GM21528 (cell line): Measurements from ENCODE around the gene C11orf71.

ENCODE experiments used
- ATAC-seq: cut with Tn5 transposase; IDR thresholded peaks from one replicate; pipeline ENCODE4 v1.9.1; 2021; ENCODE audit warnings: mild to moderate bottlenecking, moderate library complexity; ENCODE audit not compliant: unreplicated experiment, low FRiP score

Gene C11orf71

DNA sequence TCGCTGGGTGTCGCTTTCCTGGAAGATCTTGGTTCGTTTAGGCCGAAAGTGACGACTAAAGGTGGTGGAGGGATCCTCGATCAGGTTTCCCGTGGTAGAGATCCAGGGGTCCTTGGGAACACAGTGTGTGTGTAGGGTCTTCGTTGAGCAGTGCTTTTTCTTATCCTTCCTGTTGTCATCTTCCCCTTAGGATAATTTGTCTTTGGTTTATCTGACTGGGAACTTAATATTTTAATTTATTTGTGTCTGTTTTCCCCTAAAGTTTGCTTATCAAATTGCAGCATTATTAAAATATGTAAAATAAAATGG is 558 bp upstream of the C11orf71 start:
- ATAC-seq = no peak

DNA sequence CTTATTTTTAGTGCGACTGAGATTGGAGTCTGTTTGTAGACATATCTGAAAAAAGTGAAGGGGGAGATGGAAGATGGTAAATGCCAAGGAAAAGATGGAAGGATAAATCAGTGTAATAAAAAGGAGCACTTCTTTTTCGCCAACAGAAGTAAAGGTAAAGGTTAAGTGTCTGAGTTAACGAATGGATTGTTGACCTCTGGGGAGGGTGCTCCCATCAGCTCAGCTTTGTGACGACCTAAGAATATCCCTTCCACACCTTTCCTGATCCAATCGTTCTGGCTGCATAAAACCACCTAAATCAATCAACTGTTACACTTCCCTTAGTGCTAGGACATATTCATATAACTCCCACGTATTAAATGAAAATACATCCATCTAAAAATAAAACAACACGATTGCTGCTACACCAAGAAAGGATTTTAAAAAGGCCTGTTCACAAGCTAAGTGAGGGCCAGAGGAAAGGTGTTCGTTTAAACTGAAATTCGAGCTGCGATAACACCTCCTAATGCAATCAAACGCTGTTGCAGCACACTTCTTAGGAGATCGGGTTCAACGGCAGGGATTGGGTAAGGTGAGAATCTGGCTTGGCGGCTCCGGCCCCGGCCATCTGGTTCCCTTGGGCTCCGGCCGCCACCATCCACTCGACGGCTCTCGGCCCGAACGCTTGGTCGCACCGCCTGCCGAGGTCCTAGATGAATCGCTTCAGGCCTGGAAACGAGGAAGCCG is 658 bp downstream of the C11orf71 start:
- peak; percentile 44 for ATAC-seq

DNA sequence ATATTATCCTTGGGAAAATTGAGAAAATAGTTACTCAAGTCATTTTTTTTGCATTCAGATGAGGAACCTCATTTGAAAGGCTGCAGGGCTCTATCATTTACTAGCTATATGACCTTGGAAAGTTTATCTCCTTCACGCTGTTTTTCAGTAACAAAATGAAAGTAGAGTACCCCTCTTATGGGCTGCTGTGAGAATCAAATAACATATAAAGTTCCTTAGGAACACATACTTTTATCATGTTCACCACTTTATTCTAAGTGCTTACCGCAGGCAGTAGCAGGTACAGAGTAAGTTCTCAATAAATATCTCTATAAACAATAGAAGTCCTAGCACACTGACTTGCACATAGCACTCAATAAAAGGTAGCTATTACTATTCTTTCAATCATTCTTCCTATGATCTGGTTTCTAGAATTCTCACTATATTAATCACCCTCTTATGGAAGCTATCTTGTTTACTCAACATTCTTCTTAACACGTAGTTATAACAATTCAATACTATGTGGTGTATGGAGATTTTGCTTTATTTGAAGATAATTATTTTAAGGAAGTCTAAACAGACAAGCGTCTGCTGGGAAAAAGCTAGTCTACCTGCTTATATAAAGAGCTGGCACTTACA is 1.9 kb downstream of the C11orf71 start:
- ATAC-seq = no peak

DNA sequence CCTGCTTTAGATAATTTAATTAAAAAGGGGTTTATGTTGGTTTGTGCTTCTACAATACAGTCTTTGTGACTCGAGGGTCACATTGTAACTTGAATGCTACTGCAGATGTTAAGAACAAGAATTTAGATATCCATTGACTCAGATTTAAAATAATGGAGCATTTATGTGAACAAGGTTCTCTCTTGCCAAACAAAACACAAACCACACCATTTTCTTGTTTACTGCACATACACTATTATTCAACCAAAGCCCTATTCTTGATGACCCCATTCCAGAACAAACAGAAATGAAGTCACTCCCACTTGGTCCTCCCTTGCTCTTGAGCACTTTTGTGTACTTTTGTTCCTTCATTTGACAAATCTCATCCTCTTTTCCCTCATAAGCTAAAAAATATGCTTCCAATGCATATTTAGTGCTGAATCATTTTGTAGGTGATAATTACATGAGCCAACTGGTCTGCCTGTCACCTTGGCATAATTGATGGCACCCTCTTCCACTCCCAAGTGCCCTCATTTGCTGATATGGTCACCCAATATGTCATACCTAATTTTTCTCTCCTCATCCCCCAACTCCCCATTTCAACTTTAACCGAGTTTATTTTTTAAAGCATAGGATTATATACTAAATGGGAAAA is 2.8 kb downstream of the C11orf71 start:
- no peak for ATAC-seq

DNA sequence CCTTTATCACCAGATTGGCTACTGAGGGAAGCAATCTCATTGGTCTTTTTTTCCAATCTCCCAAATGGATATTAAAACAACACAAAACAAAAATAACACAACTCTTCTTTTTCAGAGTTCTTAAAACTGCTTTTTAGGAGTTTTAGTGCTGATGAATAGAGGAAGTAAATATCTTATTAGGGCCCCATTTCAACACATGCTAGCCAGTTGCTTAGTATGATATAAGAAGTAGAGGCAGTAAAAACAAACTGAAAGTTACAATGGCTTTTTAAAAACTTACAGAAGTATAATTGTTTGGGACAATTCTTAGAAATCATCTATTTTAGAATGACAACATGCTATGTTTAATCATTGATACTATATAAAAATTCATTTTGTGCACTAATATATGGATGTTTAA is 3.4 kb downstream of the C11orf71 start:
- ATAC-seq = no peak

DNA sequence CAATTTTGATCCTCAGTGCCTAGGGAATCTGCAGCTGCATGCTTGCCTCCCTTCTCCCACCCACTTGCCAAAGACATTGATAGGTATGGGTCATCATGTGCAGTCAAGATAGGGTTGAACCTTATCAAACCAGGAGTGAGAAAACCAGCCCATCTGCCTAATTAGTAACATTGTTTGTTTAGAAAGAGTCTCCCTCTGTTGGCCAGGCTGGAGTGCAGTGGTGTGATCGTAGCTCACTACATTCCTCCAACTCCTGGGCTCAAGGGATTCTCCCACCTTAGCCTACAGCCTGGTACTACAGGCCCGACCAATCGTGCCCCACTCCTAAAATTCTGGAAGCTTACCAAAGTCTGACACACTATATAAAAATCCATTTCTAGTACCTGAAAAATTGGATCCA is 4.6 kb downstream of the C11orf71 start:
- no peak for ATAC-seq

DNA sequence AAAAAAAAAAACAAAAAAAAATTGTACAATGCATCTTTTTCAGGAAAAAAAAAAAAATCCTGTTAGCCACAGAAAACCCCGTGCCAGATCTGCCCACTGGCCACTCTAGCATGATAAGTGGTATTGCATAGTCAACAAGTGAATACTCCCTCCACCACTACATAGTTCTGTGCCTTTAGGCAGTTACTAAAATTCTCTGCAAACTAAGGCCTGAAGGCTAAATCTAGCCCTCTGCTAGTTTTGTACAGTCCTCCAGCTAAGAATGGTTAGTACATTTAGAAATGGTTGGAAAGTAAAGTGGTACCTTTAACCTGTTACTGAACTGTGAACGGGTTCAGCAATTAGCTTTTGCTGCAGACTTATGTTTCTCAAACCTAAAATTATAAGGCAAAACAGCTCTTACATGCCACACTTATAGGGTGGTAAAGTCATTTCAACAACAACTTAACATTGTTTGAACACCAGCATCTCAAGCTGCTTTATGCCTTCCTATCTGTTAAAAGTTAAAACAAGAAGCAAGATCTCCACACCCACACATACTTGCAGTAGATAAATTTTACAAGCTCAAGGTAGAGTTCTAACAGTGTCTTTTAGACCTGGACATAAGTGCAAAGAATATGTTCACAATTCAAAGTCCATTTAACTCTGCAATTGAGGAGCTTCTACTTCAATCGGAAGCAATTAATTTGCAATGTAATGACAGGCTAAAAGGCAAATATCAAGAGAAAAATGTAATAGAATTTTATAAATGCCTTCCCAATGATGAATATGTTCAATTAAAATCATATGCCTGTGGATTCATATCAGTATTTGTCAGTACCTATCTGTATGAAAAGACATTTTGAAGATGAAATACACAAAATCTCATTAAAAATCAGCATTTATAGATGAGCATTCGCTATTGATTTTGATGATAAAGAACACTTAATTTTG is 7.3 kb downstream of the C11orf71 start:
- no peak for ATAC-seq

DNA sequence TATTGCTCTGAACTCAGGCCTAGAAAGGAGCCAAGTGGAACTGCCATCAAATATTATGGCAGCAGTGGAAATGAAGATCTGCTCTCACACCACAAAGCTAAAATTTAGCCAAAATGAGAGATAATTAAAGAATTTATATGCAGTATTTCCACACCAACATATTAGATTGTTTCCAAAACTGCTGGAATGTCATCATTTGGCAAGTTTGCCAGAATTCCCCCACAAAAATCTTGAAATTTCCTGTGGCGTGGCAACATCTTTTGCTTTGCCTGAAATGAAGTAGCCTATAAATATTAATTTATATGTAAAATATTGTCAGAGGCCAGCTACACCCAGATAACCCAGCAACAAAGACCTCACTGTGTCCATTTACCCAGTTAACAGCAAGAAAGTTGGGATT is 13.8 kb downstream of the C11orf71 start:
- no peak for ATAC-seq

DNA sequence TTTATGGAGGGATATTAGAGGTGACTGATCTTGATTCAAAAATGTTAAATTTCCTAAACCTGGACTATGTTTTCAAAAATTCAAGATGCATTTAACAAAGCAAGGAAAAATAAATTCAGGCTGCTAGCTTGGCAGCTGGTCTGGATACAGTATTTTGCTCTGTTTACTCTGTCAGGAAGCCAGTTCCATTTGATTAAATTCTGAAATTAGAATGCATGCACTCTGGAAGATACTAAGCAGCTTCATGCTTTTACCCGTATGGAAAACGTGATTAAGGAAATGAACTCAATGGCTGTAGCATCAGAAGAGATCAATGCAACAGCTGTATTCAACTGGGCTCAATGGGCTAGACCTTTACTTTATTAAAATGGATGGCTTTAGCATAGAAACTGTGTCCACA is 14.2 kb downstream of the C11orf71 start:
- no peak for ATAC-seq

DNA sequence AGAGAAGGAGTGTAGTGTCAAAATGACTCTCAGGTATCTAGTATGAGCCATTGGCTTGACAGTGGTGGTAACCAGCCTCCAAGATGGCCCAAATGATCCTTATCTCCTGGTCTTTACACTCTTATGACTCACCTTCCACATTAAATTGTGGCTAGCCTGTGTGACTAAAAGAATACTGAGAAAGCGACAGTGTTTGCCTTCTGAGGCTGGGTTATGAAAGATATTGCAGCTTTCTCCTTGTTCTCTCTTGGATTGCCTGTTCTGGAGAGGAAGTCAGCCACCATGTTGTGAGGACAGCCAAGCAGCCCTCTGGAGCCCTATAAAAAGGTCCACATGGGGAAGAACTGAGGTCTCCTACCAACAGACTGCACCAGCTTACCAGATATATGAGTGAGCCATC is 15.8 kb downstream of the C11orf71 start:
- ATAC-seq = no peak

DNA sequence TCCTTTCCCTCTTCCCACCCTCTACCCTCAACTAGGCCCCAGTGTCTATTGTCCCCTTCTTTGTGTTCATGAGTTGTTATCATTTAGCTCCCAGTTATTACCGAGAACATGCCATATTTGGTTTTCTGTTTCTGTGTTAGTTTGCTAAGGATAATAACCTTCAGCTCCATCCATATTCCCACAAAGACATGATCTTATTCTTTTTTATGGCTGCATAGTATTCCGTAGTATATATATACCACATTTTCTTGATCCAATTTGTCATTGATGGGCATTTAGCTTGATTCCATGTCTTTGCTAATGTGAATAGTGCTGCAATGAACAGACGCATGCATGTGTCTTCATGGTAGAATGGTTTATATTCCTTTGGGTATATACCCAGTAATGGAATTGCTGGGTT is 17.8 kb downstream of the C11orf71 start:
- no peak for ATAC-seq

DNA sequence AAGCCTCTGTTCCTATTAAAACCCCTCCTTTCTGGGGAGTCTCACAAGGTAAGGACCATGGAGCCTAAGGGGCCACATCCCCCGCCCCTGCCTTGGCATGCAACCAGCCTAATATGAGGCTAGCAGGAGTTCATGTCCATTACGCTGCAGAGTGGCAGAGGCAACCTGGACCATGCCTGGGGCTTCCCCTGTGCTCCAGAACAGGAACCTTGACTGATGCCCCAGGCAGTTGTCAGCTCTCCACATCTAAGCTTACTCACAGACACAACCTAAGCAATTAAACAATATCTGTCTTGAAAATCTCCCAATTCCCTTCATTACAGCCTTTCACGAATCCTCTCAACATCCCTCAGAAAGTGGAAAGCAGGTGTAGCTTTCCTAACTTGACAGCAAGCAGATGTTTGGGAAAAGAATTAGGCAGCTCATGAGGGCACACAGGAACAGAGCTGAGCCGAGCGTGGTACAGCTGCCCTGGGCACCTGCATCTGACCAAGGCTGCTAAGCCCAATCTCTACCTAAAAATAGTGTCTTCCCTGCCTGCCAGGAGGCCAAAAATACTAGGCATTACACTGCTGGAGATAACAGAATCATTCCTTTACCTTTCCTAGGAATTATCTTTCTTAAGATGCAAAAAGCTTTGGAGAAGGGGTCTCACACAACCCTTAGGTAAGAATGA is 20.8 kb downstream of the C11orf71 start:
- no peak for ATAC-seq

DNA sequence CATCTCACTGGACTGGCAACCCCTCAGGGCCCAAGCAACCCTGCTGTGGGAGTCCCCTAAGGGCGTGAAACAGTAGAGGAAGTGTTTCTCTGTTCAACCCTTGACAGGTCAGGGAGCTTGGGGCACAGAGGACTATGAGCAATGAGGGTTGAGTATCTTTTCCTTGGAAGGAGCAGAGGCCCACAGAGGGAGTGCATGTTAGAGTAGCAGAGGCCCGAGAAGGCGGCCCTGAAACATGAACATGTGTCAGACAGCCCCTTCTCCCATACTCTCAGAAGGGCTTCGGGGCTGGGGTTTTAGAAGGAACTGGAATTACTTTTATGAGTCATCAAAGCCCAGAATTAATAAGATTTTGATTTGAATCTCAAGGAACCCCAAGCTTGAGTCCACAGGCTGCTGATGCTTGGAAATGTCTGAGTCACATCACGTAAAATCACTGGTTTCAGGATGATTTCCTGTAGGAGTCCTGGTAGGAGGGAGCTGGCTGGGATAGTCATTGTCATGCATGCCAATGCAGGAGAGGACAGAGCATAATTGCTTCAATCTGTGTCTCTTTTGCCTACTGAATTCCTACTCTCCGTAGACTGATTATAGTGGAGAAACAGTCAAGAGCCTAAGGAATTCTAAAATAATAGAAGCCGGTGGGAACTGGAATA is 22.6 kb downstream of the C11orf71 start:
- ATAC-seq = no peak

DNA sequence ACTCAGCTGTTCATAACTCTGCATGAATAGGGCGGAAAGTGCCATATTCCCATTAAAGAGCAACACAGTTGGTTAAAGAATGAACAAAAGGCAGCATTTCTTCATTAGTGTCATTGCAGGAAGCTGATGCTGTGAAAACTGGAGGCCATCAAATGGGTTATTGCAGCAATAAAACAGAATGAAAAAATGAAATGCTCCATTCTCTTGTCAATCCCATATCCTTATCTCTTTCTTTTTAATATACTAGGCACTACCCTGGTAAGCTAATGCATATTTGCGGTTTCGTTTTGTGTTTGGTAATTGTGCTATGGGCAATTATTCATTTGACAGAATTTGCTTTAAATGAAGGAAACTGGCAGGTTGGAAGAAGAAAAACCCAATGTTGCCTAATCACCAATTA is 25.3 kb downstream of the C11orf71 start:
- ATAC-seq = no peak

DNA sequence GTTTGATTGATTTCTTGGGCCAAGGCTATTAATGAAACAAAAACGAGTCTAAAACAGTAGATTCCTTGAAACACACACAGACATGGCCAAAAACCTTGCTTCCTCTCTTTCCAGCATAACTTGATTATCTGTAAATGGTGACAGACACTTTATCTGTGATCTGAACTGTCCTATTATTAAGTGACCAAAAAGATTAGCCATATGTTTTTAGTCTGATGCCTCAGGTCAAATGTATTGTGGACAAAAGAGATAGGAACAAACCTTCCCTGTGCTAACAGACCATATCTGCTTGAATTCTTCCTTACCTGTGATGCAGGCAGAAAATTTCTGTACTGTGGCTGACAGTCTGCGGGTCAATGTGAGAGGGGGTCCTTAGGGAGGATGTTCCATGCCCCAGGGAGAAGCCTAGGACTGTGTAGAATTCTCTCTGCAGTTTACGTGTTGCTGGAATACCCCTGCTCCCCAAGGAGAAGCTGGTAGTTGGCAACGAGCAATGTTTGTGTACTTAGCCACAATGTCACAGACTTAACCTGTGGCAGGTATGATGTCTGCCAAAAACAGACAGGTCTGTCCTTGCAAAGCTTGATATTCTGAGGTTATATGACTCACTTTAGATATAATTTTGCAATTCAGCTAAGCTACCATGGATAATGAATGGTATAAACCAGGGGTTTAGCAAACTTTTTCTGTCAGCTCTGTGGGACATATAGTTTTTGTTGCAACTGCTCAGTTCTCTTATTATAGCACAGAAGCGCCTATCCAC is 31.2 kb downstream of the C11orf71 start:
- ATAC-seq = no peak

DNA sequence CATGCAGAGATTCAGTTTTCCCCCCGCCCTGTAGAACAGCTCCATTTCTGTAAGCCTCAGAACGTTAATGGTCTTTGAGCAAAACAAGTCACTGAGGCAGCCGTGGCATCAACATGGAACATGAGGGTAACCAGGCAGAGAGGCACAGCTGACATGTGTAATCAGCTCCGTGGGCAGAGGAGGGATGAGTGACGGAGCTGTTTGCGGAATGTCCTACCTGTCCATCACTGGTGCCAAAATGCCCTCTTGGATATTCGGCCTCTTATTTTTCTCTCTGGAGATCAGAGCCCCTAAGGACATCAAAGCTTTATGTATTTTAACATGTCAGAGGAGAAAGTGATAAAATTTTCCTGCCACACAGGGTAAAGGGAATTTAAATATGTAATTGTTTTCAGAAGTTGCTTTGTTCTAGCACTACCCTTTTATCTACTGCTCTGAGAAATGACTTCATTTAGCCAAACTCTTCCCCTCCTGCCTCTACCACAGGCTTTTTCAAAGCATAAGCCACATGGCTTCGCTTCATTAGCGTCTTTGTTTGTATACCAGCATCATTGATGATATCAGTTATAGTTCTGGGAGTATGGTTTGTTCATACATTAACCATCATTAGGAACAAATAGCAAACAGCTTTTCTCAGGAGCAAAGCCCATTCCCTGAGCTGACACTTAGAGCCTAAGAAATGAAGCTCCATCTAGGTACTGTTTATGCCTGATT is 32.9 kb downstream of the C11orf71 start:
- ATAC-seq = no peak

DNA sequence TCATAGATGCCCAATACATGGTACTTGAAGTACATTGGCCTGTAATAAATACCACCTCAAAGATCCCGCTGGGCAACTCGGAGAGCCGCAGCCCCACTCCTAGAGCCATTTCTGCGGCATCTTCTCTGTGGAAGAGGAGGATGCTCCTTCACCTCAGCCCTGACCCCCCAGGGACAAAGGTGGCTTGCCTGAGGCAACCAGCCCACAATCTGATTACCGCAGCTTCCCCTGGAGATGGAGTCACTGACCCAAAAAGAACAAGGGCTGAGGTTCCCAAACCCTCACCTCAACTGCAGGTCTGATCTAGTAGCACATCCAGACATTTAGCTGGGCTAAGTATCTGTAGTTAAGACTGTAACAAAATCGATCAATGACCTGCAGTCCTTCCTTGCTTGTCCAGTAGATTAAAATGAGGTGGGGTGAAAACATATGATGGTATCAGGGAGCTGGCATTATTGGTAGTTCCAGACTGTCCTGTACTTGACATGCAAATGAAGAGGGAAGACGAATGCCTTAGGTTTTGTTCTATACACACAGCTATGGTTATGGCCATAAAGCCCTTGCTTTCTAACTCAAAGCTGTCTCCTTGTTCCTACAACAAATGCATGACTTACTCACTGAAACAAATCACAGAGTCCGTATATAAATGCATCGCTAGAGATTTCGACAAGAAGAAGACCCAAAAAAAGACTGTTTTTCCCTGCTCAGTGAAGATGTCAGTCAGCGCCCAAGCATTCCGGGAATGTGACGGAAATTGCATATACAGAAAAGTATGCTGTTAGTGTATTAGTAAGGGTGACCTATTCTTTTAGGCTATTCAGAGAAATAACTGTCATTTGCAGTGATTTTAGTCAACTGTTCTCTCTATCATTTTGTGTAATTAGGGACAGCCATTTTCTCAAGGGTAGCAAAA is 33.7 kb downstream of the C11orf71 start:
- no peak for ATAC-seq

DNA sequence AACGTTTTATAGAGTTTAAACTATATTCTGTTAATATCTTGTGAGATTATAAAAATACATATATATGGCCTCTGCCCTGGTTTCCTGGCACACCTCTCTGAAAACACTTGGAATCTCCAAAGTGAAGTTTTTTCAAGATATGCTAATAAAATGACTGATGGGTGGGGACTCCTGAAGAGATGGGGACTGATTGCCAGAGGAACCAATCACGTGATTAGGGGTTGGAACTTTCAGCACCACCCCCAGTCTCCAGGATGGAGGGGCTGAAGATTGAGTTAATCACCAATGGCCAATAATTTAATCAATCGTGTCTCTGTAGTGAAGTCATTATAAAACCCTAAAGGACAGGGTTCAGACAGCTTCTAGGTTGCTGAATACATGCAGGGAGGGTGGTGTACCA is 37.4 kb downstream of the C11orf71 start:
- ATAC-seq = no peak
